ENCODE measurements around the gene SDC1. TPM values are rescaled to one million over a fixed set of nuclear protein-coding genes. Genes with fewer than 3 reads are reported as not detected.

Gene SDC1
- total RNA-seq, 1 donor from 2014 or later = 0.63 TPM

DNA sequence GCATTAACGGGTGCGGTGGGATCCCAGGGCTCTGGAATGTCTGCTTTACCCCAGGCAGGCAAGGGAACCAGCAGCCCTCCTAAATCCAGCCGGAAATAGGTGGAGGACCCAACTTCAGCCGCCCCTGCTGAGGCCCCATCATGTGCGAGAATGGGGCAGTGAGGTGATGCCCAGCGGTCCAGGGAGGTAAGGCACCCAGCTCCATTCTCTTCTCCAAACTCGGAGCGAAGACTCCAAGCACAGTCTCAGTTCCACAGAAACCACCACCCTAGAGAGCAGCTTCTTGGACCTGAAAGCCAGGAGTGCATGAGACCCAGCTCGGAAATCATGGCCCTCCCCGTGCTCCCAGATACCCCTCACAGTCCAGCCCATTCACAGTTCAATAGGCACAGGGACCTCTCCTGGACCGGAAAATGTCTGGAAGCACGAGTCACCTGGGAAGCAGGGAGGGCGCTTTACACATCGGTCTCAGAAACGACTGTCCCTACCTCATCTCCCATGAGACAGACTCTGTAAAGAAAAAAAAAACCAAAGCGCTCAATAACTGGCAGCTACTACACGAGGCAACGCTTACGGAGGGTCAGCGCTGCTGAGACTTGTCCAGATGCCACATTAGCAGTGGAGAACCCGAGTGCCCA, 2.0 kb downstream of the SDC1 start:
- Mint-ChIP-seq H3K9me3 (no peaks in the 10 kb centered on the region), H3K4me3 (peak overlapping the region; percentile 35), H3K36me3 (ENCODE audit: low read depth) (no peaks in the 10 kb centered on the region), H3K27me3 (peaks cover 55% of the 10 kb centered on the region), H3K4me1 (peaks cover 5% of the 10 kb centered on the region), H3K27ac (no peak overlapping the region)
- no peak for DNase-seq
- intact Hi-C loops (cut with micrococcal nuclease) = no loop called here

DNA sequence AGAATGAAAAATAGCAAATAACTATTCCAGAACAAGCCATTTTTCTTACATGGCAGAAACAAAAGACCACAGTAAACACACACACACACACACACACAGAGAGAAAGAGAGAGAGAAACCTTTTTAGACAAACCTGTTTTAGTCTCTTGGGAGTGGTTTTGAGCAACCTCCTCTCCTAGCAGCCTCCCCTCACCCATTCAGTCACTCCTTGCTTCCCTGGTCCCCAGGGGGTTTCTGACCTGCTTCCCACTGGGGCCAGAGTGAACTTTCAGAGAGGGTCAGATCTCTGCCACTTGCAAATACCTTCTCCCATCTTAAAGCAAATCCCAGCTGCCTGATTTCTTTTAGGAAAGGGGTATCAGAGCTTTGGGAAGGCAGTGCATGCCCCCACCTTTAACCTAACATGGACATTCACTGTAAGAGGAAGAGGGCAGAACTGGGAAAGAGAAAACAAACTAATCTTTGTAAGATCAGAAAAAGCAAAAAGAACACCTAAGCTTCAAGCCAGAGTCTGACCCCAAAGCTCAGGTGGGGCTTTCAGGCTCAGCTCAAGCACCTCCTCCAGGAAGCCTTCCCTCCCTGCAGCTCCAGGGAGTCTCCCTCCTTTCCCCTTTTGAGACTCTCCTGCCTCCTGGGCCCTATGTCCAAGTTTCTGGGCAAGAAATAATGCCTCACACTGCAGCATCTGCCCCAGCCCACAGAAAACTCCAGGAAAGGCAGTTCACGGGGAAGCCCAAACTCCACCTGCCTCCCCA, 2.7 kb downstream of the SDC1 start:
- intact Hi-C loops (cut with micrococcal nuclease) = no loop called here

DNA sequence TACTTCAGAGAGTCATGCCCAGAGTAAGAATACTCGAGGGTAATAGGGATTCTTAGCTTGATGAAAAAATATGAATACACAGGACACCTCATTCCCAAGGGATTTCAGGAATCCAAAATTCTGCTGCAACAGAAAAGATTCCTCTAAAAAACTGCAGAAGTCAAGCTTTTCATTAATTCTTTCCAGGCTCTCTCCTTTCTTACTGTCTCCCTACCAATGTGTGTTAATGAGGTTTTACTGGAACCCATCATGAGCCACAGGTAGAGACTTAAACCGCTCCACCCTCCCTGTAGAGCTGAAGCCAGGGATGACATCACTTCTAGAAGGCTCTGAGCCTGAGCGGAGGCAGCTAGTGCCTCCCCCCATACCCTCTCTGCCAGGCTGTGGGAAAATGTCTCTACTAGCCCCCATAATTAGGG, 3.4 kb downstream of the SDC1 start:
- Mint-ChIP-seq H3K9me3 (no peaks in the 10 kb centered on the region), H3K27ac (no peak overlapping the region), H3K4me3 (no peak overlapping the region), H3K27me3 (peaks cover 46% of the 10 kb centered on the region), H3K36me3 (ENCODE audit: low read depth) (no peaks in the 10 kb centered on the region), H3K4me1 (peaks cover 5% of the 10 kb centered on the region)
- intact Hi-C loops (cut with micrococcal nuclease) = no loop called here
- no peak for DNase-seq

More for the DNA sequence above, 2.7 kb downstream of the SDC1 start:
- Mint-ChIP-seq H3K27me3 (peaks cover 48% of the 10 kb centered on the region), H3K9me3 (no peaks in the 10 kb centered on the region), H3K4me3 (no peak overlapping the region), H3K36me3 (ENCODE audit: low read depth) (no peaks in the 10 kb centered on the region), H3K4me1 (peaks cover 5% of the 10 kb centered on the region), H3K27ac (no peak overlapping the region)
- DNase-seq = no peak

DNA sequence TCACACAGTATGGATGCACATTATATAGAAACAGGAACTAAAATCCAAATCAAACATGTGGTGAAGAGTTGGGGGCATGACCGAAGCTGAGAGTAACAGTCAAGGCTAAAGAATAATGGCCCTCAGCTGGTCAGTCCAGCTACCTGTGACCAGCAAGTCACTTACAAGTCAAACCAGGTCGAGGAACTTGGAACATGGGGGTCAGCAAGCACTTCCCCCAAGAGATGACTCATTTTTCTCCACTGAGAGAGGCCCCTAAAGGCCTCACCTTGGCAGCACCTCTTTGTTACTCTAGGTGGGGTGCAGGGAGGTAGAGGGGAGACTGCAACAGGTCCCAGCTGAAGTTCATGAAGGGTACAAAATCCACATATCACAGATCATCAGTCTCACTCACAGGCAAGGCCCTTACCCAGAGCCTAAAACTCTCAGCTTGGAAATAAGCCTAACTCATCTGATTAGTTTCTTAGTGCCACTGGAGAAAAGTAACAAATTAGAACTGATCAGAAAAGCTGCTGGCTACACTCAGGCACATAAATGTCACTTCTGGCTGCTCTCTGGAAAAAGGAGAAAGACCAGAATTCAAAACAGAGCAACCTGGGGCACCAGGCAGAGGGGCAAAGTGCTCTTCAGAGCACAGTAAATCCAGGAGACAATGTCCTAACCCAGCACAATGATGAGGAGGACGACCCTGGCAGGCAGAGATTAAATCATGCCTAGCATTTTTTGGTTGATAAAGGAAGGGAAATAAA, 4.0 kb downstream of the SDC1 start:
- Mint-ChIP-seq H3K27ac (no peak overlapping the region), H3K27me3 (peaks cover 42% of the 10 kb centered on the region), H3K36me3 (ENCODE audit: low read depth) (no peaks in the 10 kb centered on the region), H3K9me3 (no peaks in the 10 kb centered on the region), H3K4me3 (no peak overlapping the region), H3K4me1 (peaks cover 5% of the 10 kb centered on the region)
- intact Hi-C loops (cut with micrococcal nuclease) = no loop called here
- DNase-seq = no peak

DNA sequence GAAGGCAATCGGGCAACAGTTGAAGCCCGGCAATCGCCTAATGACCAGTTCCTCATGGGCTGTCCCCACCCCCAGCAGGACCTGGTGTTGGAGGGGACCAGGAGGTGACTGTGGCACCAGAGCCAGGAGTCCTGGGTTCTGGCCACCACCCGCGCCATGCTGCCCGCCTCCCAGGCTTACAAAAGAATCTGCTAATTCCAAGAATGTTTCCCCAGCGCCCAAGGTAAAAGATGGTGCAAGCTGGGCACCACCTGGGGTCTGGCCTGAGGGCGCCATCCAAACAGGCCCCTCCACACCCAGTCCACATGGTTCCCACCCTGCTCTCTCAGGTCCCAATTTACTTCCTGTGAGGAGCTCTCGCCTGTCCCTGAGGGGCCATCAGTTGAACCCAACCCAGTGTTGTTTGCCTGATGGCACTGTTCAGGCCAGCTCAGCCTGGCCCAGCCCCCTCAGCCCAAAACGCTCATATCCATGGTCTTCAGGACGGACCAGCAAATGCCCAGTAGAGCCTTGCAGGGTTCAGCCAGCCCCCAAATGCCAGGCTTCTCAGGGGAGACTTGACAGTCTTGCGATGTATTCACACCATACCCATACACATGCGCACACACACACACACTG, 5.1 kb downstream of the SDC1 start:
- DNase-seq = no peak
- no peaks in the 10 kb centered on the region for H3K4me1 Mint-ChIP-seq
- H3K27me3 Mint-ChIP-seq = peaks cover 36% of the 10 kb centered on the region
- H3K9me3 Mint-ChIP-seq = no peaks in the 10 kb centered on the region
- H3K36me3 Mint-ChIP-seq (ENCODE audit: low read depth) = no peaks in the 10 kb centered on the region
- H3K4me3 Mint-ChIP-seq = no peak overlapping the region
- H3K27ac Mint-ChIP-seq = no peak overlapping the region
- intact Hi-C loops (cut with micrococcal nuclease) = no loop called here

DNA sequence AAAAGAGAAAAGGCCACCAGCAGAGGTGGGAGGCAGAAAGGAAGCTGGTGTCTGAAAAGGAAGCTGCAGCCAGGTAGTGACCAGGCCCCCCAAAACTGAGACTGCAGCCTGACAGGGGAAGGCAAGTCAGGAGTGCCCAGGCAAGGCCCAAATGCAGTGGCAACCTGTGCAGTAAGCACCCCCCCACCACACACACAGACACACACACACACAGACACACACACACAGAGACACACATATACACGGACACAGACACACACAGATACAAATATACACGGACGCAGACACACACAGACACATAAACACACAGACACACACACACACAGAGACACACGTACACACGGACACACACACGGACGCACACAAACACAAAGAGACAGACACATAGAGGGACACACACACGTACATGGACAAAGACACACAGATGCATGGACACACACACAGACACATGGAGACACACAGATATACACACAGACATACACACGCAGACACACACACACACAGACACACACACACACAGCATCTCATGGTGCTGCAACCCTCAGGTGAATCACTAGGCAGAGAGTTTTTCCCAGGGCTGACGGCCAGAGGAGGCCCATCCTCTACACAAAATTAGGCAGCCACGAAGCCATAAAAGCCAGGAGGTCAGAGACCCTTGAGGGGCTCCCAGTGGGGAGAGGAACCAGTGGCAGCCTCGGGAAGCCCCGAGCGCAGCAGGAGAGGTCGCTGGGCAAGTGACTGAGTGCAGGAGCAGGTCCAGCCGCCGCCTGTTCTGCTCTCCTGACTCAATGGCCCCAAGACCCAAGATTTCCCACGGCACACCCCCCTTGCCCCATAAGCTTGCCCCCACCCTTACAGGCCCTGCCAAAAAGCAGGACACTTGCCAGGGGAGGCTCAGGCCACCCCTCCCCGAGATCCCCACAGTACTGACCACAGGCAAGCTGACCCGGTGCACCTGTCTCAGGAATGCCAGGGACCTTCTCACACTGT, 6.3 kb downstream of the SDC1 start:
- no peaks in the 10 kb centered on the region for H3K36me3 Mint-ChIP-seq (ENCODE audit: low read depth)
- H3K27ac Mint-ChIP-seq = no peak overlapping the region
- no peak overlapping the region for H3K4me3 Mint-ChIP-seq
- intact Hi-C loops (cut with micrococcal nuclease) = no loop called here
- DNase-seq = no peak
- H3K4me1 Mint-ChIP-seq = no peaks in the 10 kb centered on the region
- H3K9me3 Mint-ChIP-seq = no peaks in the 10 kb centered on the region
- H3K27me3 Mint-ChIP-seq = peaks cover 36% of the 10 kb centered on the region

DNA sequence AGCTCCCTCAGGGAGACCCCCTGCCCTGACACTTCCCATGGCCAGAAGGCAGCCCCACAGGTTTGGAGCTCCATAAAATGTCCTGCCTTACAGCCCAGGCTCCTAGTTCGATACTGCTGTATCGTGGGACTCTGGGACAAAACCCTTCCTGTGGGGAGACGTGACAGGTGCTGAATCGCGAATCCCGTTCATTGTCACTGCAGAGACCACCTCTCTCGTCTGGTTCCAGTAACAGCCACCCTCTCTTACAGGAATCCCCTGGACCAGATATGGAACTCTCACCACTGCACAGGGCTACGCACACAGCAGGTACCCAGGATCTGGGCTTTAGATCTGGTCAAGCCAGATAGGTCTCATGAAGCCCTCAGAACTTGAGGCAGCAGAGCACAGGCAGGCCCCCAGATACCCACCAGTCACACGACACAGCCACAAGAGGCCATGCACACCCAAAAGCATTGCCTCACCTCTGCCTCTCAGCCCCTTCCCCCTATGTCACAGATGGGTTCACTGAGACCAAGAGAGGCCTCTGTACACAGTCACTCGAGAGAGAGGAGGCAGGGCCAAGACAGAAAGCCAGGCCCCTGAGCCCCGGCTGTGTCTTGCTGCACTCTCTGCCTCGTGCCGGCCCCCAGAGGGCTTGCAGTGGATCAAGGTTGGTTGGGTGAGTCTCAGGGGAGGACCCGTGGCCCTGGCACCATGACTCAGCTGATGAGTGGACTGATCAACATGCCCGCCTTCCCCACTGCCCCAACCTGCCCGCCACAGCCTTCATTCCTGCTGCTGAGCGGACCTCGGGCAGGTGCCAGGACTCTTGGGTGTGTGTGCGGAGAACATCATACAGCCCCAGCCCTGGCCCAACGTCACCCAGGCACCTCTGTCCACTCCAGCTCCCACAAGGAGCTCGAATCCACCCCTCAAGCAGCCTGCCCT, 7.6 kb downstream of the SDC1 start:
- H3K4me1 Mint-ChIP-seq = no peaks in the 10 kb centered on the region
- H3K36me3 Mint-ChIP-seq (ENCODE audit: low read depth) = no peaks in the 10 kb centered on the region

DNA sequence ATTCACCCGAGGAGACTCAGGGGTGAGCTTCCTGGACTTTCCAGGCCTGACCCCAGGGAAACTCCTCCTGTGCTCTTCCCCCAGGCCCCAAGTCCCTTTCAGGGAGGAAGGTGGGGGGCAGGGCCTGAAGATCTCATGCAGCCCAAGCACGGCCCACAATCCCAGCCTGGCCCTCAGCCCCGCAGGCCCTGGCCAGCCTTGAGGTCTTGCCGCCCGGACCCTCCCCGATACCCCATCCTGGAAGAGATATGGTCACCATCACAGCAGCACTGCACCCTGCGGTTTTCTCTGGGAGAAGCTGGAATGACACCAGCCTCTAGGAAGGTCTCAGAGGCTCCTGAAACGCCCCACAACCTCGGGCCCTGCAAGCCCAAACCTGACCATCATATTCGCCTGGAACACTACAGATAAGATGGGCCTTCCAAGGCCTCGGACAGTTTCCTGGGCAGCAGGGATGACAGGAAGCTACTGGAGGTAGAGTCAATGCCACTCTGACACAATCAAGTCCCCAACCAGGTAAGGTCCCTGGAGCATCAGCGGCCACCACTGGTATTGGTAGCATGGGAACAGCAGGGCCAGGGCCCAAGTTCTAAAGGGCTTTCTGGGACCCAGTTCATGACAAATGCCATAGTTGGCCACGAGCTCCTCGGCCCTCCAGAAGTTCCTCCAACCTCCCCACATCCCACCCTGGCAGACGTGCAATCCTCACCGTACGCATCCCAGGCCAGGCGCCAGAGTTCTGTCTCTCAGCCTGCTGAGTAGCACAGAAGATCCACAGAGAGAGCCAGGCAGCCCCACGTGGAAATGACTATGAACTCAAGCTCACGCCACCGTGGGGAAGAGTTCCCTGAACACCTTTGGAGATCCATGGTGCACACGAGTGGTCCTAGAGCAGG, 8.6 kb downstream of the SDC1 start:
- Mint-ChIP-seq H3K9me3 (no peaks in the 10 kb centered on the region), H3K36me3 (ENCODE audit: low read depth) (no peaks in the 10 kb centered on the region), H3K27me3 (peaks cover 18% of the 10 kb centered on the region), H3K27ac (no peak overlapping the region), H3K4me3 (no peak overlapping the region), H3K4me1 (no peaks in the 10 kb centered on the region)
- intact Hi-C loops (cut with micrococcal nuclease) = no loop called here
- DNase-seq = no peak

More for the DNA sequence above, 7.6 kb downstream of the SDC1 start:
- no peaks in the 10 kb centered on the region for H3K9me3 Mint-ChIP-seq
- no peak for DNase-seq
- intact Hi-C loops (cut with micrococcal nuclease) = no loop called here
- no peak overlapping the region for H3K4me3 Mint-ChIP-seq
- H3K27ac Mint-ChIP-seq = no peak overlapping the region
- peaks cover 27% of the 10 kb centered on the region for H3K27me3 Mint-ChIP-seq

DNA sequence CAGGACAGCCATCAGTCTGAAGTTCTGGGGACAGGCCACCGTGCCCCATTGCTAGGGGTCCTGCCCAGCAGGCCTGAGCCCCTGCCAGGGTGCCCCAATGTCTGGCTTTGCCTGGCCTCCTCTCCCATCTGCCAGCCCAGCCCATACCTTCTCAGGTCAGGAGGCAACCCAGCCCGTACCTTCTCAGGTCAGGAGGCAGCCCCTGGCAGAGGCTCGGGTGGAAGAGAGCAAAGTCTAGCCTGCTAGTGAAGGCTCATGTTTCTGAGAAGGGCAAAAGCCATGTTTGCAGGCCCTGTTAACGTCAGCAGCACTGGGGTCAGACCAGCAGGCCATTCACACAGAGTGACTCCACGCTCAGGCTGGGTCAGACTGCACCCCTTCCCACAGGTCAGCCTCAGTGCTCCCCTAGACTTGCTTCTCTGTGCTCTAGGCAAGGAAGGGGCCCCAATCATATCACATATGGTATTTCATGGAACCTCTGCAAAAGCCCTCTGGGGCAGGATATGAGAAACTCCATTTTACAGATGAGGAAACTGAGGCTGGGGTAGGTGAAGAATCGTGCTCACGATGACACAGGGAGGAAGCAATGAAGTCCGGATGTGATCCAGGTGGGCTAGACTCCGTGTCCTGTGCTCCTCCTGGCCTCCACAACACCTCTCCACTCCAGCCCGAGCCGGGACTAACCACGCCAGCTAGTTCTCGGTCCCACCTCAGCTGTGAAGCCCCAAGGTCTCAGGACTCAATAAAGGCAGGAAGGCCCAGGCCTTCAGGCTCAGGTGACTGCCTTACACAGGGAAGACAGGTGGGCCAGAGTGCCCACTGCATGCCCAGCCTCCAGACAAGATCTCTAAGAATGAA, 9.5 kb downstream of the SDC1 start:
- DNase-seq = no peak
- Mint-ChIP-seq H3K4me1 (no peaks in the 10 kb centered on the region), H3K36me3 (ENCODE audit: low read depth) (no peaks in the 10 kb centered on the region), H3K27me3 (peaks cover 8% of the 10 kb centered on the region), H3K4me3 (no peak overlapping the region), H3K27ac (no peak overlapping the region), H3K9me3 (no peaks in the 10 kb centered on the region)
- intact Hi-C loops (cut with micrococcal nuclease) = no loop called here

DNA sequence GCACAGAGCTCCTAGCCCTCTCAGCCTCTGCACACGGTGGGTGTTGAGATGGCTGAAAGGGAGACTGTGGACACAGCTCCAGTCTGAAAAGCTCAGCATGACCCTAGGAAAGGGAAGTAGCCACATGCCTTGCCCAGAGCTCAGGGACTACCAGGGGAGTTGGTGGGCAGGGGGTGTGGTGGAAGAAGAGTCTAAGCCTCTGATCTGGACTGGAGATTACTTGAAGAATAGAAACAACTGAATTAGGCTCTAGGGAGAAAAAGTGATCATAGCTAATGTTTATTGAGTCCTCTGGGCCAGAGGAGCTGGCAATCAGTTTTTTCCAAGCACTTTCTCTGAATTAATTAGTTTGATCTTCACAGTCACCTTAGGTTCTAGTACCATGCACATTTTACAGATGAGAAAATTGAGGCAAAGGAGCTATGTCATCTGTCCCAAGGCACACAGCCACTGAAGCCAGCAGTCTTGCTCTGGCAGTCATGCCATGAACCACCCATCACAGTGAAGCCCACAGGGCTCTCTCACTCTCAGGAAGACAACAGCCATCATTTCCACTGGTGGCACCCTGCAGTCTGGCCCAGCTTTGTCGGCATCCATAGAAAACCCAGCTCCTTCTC, 10.3 kb downstream of the SDC1 start:
- Mint-ChIP-seq H3K36me3 (ENCODE audit: low read depth) (no peaks in the 10 kb centered on the region), H3K27ac (no peak overlapping the region), H3K9me3 (no peaks in the 10 kb centered on the region), H3K4me1 (no peaks in the 10 kb centered on the region), H3K4me3 (no peak overlapping the region), H3K27me3 (peaks cover 3% of the 10 kb centered on the region)
- no peak for DNase-seq
- intact Hi-C loops (cut with micrococcal nuclease) = no loop called here

Measured in activated CD4-positive, alpha-beta T cell treated with anti-CD3 and anti-CD28 coated beads, Interleukin-2, amount 10 ng/mL, durations not matched to agents 24 days and 14 days (primary cell).